PC-3 (cell line): ENCODE data around the gene SLFNL1.

Experiments used
- CTCF ChIP-seq: fragments of 300-600 bp; sonication (generic); conservative IDR thresholded peaks from 2 replicates; pipeline ENCODE4 v1.5.1; 2017; ENCODE audit warnings: antibody characterized with exemption, low read depth, mild to moderate bottlenecking, low read length
- EZH2 ChIP-seq: fragments of 300-600 bp; sonication (generic); IDR thresholded peaks from one replicate; pipeline ENCODE4 v1.6.1; 2017; ENCODE audit warnings: antibody characterized with exemption, mild to moderate bottlenecking, low read length; ENCODE audit not compliant: unreplicated experiment
- EZH2phosphoT487 ChIP-seq: fragments of 300-600 bp; sonication (generic); IDR thresholded peaks from 2 replicates; pipeline ENCODE4 v1.6.1; 2018; ENCODE audit warnings: mild to moderate bottlenecking, antibody characterized with exemption, low read length, borderline replicate concordance

GRCh38 chr1:40974945-40975344 is 46.6 kb downstream of the SLFNL1 start:
- no peak for TF ChIP-seq CTCF
- TF ChIP-seq EZH2phosphoT487, result no peak
- TF ChIP-seq EZH2, result no peak
